Middle frontal gyrus (tissue), 1 donor: ENCODE results near the gene CELF4.

Experiments
- DNase-seq: peaks from one replicate; pipeline ENCODE4 v3.0.0-alpha.2; 2015; ENCODE audit warnings: low spot score; ENCODE audit errors: extremely low spot score

The CELF4 gene

DNA sequence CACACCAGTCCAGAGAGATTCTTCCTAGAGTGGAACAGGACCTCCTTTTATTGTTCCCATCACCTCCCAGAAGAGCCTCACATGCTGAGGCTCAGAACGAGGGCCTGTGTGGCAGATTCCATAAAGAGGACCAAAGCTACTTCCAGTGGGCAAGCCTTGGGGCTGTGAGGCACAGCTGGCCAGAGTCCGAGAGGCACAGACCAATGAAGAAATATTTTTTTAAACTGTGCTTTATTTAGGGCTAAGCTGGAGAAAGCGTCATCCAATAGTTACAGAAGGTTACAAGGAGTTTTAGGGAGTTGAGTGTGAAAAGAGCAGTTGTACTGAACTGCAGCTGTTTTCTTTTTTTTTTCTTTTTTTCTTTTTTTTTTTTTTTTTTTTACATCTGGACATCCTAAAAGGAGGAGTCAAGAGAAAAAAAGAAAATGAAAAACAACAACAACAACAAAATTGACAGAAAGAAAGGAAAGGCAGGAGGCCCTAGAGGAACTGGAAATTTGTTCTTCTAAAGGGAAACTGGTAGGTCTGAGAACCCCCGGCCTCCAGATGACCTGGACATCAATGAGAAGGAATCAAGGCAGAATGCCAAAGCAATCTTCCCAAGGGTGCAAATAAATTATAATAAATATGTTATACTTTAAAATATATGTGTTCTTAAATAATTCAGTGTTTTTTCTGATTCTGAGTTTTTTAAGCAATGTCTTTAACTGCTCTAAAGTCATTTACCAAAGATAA lies 322.6 kb downstream of the CELF4 start:
- DNase-seq = no peak

DNA sequence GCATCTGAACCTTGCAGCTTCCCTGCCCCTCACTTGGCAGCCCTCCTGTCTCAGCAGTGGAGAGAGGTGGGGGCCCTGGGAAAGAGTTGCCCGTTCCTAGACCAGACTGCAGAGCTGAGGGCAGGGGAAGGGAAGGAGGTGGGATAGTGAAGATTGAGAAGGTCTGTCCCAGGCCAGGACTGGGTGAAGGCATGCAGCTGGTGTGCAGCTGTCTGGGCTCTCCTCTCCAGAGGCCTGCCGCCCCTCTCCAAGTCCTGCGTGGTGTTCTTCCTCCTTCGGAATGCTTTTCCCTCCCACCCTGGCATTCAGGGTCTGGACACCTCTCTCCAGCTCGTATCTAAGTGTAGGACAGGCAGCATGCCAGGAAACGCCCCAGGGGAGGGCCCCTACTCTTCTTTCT lies 323.5 kb downstream of the CELF4 start:
- DNase-seq = no peak

DNA sequence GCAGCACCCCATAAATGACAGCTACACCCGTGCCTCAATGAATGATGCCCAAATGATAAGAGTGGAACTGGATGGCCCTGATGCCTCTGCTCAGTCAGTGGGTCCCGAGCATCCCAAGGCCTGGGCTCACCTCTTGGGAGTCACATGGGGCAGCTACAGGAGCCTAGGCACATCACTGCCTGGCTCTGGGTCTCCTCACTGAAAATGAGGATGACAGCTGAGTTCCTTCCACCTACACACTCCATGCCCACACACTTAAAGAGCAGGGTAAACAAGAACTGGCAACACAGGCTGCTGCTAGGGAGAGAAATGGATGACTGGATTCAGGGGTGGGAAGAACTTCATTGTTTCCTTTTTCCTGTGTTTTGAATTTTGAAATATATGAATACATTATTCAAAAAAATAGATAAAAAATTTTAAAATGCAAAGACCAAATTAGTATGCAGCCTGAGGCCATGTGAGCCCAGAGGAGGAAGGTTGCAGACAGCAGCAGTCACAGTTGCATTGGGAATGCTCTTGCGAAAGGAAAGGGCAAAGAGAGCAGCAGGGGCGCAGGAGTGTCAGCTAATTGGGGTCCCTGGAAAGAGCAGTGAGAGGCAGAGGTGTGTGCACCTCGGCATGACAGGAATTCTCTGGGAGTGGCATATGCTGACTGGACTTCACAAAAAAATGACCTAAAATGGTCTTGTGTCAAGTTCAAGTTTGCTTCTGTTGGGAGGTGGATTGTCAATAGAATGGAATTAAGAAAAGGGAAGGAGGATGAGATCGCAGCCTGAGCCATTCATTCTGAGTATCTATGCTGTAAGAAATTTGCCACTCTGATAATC lies 327.1 kb downstream of the CELF4 start:
- no peak for DNase-seq

DNA sequence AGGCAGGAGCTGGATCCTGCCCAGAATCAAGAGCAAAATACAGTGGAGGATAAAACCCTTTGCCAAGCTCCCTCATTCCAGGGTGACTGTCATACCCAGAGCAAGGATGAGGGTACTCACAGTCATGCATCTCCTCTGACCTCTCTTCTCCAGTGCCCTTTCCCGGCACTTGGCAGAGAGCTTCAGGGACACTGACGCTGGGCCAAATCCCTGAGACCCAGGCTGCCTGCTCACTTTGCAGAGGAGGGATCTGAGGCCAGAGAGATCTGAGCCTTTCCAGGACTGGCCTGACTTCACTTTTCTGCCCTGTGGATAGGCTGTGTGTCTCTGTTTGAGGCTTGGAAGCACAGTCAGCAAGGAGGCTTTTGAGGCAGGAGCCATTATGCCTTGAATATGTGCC lies 330.0 kb downstream of the CELF4 start:
- DNase-seq = no peak

DNA sequence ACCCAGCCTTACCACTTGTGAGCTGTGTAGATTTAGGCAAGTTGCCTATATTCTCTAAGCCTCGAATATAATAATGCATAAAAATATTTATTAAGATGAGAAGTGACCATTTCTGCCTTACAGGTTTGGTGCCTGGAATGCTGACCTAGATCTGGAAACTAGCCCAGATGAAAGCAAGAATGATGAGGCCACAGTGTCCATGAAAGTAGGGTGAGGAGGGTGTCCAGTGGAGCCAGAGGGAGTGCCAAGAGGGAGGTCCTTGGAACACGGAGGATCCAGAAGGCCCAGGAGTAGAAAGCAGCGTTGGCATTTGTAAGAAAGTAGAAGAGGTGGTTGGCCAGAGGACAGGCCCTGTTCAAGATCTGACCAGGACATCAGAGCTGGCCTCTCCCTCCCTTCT lies 334.3 kb downstream of the CELF4 start:
- DNase-seq = no peak

DNA sequence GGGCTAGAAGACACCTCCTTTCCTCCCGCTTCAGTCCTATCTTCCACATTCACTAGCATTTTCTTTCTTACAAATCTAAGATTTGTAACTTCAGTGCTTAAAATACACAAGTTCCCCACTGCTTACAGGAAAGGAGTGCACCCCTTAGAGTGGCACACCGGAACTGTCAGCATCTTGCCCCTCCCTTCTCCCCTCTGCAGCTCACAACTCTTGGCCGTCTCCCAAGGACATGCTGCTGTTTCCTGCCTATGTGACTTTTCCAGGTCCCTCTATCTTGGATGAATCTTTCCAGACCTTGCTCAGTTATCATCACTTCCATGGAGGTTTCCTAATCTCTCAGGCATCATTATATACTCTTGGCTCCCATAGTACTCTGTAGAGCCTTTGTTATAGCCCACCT lies 334.8 kb downstream of the CELF4 start:
- DNase-seq = no peak

DNA sequence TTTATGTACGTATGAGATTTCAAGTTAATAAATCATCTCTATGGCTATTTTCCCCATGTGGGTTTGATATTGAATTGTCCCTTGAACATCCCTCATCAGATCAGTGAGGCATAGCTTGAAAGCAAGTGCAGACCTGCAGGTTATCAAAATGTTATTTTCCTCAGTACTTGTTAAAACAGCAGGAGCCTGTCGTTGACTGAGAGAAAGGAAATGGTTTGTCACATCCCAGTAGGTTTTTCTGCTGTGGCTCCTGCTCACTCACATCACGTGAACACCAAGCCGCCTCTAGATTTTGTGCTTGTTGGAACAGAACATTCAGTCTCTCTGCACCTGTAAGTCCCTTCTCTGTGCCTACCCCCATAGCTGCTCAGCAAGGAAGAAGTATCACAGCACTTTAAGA lies 340.3 kb downstream of the CELF4 start:
- no peak for DNase-seq

DNA sequence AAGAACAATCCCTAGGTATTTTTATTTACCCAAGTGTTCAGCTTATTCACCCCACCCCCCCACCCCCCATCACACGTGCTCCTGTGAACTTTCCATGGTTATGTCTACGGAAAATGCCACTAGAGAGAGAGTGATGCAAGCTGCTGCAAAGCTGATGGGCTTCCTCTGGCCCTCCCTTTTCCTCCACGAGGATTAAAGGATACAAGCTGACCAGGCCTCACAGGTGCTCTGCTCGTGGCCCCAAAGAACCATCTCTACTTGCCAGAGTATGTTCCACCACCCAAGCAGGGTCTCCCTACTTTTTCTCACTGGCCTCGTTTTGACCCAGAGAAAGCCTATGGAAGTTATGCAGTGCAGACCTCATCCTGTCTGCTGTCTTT lies 342.6 kb downstream of the CELF4 start:
- no peak for DNase-seq

DNA sequence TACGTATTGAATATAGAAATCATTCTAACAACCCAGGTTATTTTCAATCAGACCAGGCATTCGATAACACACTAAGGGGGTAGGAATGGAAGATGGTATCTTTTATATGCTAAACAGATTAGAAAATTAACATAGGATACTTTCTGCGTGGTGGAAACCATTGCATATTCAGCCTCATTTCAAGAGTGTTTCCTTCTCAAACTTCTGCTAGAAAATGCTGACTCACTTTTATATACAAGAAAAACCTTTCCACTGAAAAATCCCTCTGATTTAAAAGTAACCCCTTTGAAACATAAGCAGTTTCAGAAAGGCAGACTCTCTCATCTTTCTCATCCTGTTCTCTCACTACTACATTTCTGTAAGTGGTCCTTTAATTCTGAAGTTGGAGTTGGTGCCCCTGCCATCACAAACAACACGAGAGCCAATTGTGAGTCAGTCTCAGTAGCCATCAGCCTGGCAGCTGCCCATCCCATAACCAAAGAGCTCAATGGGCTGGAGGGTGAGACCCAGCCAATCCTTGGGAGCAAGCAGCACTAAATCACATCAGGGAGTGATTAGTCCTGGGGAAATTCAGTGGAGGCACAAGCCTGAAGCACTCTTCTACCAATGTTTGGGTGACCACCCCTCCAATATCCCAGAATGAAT lies 343.1 kb downstream of the CELF4 start:
- DNase-seq = no peak

DNA sequence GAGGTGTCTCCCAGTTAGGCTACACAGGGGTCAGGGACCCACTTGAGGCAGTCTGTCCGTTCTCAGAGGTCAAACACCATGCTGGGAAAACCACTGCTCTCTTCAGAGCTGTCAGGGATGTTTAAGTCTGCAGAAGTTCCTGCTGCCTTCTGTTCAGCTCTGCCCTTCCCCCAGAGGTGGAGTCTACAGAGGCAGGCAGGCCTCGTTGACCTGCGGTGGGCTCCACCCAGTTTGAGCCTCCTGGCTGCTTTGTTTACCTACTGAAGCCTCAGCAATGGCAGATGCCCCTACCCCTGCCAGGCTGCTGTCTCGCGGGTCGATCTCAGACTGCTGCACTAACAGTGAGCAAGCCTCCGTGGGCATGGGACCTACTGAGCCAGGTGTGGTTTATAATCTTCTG lies 346.3 kb downstream of the CELF4 start:
- no peak for DNase-seq

DNA sequence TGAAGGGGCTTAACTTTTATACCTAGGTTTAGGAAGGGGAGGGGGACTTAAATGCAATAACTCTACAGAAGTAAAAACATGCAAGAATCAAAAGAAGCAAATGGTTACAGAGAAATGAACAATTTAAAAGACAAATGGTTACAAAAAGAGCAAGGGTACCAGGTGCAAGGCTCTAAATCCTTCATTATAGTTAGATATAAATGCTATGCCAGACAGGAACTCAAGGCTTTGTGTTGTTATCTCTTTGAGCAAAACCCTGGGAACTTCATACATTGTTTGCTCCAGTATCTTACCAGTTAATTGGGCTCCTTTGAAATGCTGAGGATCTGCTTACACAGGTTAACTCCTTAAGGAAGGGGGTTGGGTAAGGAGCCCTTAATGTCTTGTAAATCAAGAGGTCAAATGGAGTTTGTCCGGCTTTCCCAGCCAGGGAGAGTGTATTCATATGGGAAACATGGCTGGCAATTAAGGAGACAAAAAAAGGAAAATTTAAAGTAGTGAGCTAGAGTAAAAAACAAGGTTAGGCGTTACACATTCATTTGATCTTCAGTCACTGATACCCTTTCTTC lies 347.5 kb downstream of the CELF4 start:
- no peak for DNase-seq

DNA sequence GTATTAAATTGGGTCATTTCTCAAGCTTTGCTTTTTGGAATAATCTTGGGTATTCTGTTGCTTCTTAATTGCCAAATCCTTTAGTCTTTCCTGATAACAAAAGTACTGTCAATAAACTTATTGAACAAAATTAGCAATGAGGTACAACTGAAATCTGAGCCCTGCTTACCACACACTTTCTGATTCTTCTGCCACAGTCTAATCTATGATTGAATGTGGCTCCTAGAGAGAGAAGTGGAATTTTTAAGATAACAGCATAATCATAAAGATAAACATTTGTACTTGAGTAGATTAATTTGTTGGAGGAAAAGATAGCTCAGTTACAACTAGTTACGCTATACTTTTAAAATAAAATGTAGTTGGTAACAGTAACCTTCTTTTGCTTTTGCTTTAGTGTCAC lies 354.8 kb downstream of the CELF4 start:
- no peak for DNase-seq

DNA sequence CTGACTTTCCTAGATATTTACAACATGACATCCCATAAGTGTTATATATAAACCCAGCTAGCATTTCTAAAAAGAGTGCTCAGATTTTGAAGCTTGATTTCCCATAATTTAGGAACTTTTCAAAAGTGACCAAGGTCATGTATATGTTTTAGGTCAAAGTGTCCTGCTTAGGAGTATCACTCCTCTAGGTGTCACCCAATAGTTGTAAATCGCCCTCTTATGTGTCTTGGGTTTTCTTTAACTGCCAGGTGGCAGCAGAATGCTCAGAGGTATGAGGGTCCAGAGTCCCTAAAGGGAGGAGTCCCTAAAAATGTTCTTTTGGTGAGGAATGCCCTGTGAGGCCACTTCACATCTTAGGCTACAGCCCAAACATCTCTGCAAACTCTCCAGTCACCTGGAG lies 358.3 kb downstream of the CELF4 start:
- no peak for DNase-seq

DNA sequence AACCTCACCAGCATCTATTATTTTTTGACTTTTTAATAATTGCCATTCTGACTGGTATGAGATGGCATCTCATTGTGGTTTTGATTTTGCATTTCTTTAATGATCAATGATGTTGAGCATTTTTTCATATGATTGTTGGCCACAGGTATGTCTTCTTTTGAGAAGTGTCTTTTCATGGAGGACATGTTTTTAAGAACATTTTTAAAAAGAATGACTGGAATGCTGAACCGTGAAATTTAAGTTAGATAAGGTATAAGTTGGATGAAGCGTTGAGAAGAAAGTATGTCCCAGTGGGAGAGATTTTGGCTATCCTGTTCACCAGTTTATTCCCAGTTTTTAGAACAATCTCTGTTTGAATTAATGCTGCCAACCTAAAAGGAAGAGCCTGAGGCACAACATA lies 365.9 kb downstream of the CELF4 start:
- no peak for DNase-seq
